ENCODE data around the gene TTC21A. TPM values are rescaled to one million over a fixed set of nuclear protein-coding genes. Genes with fewer than 3 reads are reported as not detected.

The TTC21A gene
- total and polyA plus RNA-seq, 2 donors from 2014 or later = 4.8 to 14.1 TPM

- Histone ChIP-seq H3K9me3 (ENCODE audit: control insufficient read depth in 2 of 3, insufficient read depth in 1 of 3, low read length in 3 of 3) (no peaks in the 10 kb centered on the region), H3K27me3 (ENCODE audit: control insufficient read depth, insufficient read depth, low read length) (no peaks in the 10 kb centered on the region), H3K9ac (ENCODE audit: low read length in 3 of 3) (no peak overlapping the region), H3K36me3 (ENCODE audit: control insufficient read depth in 2 of 3, insufficient read depth in 3 of 3, low read length in 3 of 3) (no peaks in the 10 kb centered on the region), H3K4me3 (ENCODE audit: low read length in 3 of 3) (no peak overlapping the region), H3K4me1 (ENCODE audit: control insufficient read depth in 2 of 3, insufficient read depth in 2 of 3, low read depth in 1 of 3, low read length in 3 of 3) (peaks cover 0 to 9% (median 0%) of the 10 kb centered on the region in 3 donors), H3K27ac (ENCODE audit: low read depth in 2 of 2, low read length in 2 of 2) (no peak overlapping the region)
- no peak for TF ChIP-seq CTCF (IDR thresholded peaks at IDR 0.05; ENCODE audit: borderline replicate concordance, extremely low read depth, insufficient read depth)
- no peak for FAIRE-seq
- intact Hi-C loops (cut with DNase I) = no loop called here
- DNase-seq = peak in 1 of 5 donors; percentile 23
Measured at GRCh38 chr3:39133822-39134221, 26.3 kb downstream of the TTC21A start.

- H3K4me1 ChIP-seq (ENCODE audit: control insufficient read depth in 2 of 3, insufficient read depth in 2 of 3, low read depth in 1 of 3, low read length in 3 of 3) = peaks cover 0 to 9% (median 0%) of the 10 kb centered on the region in 3 donors
- FAIRE-seq = no peak
- H3K27ac ChIP-seq (ENCODE audit: low read depth in 2 of 2, low read length in 2 of 2) = no peak overlapping the region
- no peak for TF ChIP-seq CTCF (IDR thresholded peaks at IDR 0.05; ENCODE audit: borderline replicate concordance, extremely low read depth, insufficient read depth)
- no peak overlapping the region for H3K4me3 ChIP-seq (ENCODE audit: low read length in 3 of 3)
- no peaks in the 10 kb centered on the region for H3K36me3 ChIP-seq (ENCODE audit: control insufficient read depth in 2 of 3, insufficient read depth in 3 of 3, low read length in 3 of 3)
- DNase-seq = peak in 2 of 5 donors; percentile 12 to 33
- H3K9me3 ChIP-seq (ENCODE audit: control insufficient read depth in 2 of 3, insufficient read depth in 1 of 3, low read length in 3 of 3) = no peaks in the 10 kb centered on the region
- no peak overlapping the region for H3K9ac ChIP-seq (ENCODE audit: low read length in 3 of 3)
- intact Hi-C loops (cut with DNase I) = no loop called here
- H3K27me3 ChIP-seq (ENCODE audit: control insufficient read depth, insufficient read depth, low read length) = no peaks in the 10 kb centered on the region
Measured at GRCh38 chr3:39134305-39134704, 26.8 kb downstream of the TTC21A start.

DNA sequence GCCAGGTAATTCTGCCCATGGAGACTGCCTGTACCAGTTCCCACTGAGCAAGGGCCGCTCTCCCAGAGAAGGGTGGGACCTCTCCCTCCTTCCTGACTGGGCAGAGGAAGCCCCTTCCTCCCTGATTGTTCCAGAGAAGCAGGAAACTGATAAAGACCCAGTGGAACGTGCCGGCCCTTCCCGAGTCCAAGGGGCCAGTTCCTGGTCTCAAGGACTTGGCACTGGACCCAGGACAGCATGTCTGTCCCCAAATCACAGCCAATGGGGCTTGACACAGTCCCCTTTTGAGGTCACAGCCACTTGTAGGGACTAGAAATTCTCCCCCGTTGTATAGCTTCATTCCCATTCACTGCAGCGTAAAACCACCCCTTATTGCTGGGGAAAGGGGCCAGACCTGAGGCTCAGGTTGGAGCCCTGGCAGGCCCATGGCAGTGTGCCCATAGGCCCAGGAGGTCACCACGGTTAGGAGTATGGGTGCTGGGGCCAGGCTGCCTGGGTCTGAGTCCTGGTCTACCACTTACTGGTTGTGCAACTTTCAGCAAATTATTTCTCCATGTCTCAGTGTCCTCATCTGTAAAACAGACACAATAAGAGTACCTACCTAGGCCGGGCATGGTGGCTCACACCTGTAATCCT, 27.8 kb downstream of the TTC21A start:
- FAIRE-seq (no peak), DNase-seq (peak in 2 of 5 donors; percentile 12 to 19)
- no peak overlapping the region for H3K4me3 ChIP-seq (ENCODE audit: low read length in 3 of 3)
- no peaks in the 10 kb centered on the region for H3K36me3 ChIP-seq (ENCODE audit: control insufficient read depth in 2 of 3, insufficient read depth in 3 of 3, low read length in 3 of 3)
- intact Hi-C loops (cut with DNase I) = no loop called here
- H3K9ac ChIP-seq (ENCODE audit: low read length in 3 of 3) = no peak overlapping the region
- H3K27me3 ChIP-seq (ENCODE audit: control insufficient read depth, insufficient read depth, low read length) = no peaks in the 10 kb centered on the region
- peaks cover 0 to 9% (median 3%) of the 10 kb centered on the region in 3 donors for H3K4me1 ChIP-seq (ENCODE audit: control insufficient read depth in 2 of 3, insufficient read depth in 2 of 3, low read depth in 1 of 3, low read length in 3 of 3)
- H3K9me3 ChIP-seq (ENCODE audit: control insufficient read depth in 2 of 3, insufficient read depth in 1 of 3, low read length in 3 of 3) = no peaks in the 10 kb centered on the region
- H3K27ac ChIP-seq (ENCODE audit: low read depth in 2 of 2, low read length in 2 of 2) = no peak overlapping the region
- no peak for TF ChIP-seq CTCF (IDR thresholded peaks at IDR 0.05; ENCODE audit: borderline replicate concordance, extremely low read depth, insufficient read depth)

All from kidney (tissue), 14 donors.